Hepatic stellate cell (primary cell): Measurements from ENCODE around the gene SAMD4B.
A peak's percentile ranks its signal among the peaks of the same experiment; 100 is the strongest.

Experiments
- DNase-seq: peaks from one replicate; pipeline ENCODE4 v3.0.0; 2011; ENCODE audit warnings: low spot score

SAMD4B gene

GRCh38 chr19:39427707-39428106 lies 85.5 kb downstream of the SAMD4B start:
- no peak for DNase-seq

- DNase-seq: peak; percentile 93
These were observed 86.3 kb downstream of the SAMD4B start for GRCh38 chr19:39428283-39429112.

GRCh38 chr19:39430675-39431593 lies 88.7 kb downstream of the SAMD4B start:
- DNase-seq: no peak

GRCh38 chr19:39432677-39433025 lies 90.4 kb downstream of the SAMD4B start:
- no peak for DNase-seq

GRCh38 chr19:39433480-39434079 lies 91.4 kb downstream of the SAMD4B start:
- DNase-seq: no peak

- no peak for DNase-seq
These were observed 92.2 kb downstream of the SAMD4B start for GRCh38 chr19:39434123-39435076.
